Activated CD4-positive, alpha-beta T cell treated with anti-CD3 and anti-CD28 coated beads, Interleukin-2, amount 10 ng/mL, durations not matched to agents 24 days and 14 days (primary cell): ENCODE results near the gene MNS1. TPM values are rescaled to one million over a fixed set of nuclear protein-coding genes. Genes with fewer than 3 reads are reported as not detected.

Experiments used
- DNase-seq: peaks from one replicate; pipeline ENCODE4 v3.0.0; 2022
- H3K27ac Mint-ChIP-seq: one replicate; pipeline ENCODE4 v1.8.0; 2022; ENCODE audit warnings: mild to moderate bottlenecking, mixed read lengths
- H3K27me3 Mint-ChIP-seq: one replicate; pipeline ENCODE4 v1.8.0; 2022; ENCODE audit warnings: mixed read lengths
- H3K36me3 Mint-ChIP-seq: one replicate; pipeline ENCODE4 v1.8.0; 2022; ENCODE audit warnings: low read depth, mild to moderate bottlenecking, mixed read lengths
- H3K4me1 Mint-ChIP-seq: one replicate; pipeline ENCODE4 v1.8.0; 2021; ENCODE audit warnings: mixed read lengths
- H3K4me3 Mint-ChIP-seq: one replicate; pipeline ENCODE4 v1.8.0; 2022; ENCODE audit warnings: mild to moderate bottlenecking, moderate library complexity, mixed read lengths
- H3K9me3 Mint-ChIP-seq: one replicate; pipeline ENCODE4 v1.8.0; 2021; ENCODE audit warnings: mixed read lengths
- intact Hi-C: fragments of 100-400 bp; cut with micrococcal nuclease; formaldehyde crosslinking; loops from one replicate; pipeline ENCODE4 v1.15.1; 2023
- total RNA-seq: library from RNA; stranded (reverse); gene quantifications from 2 replicates; pipeline ENCODE4 v1.2.3, GENCODE V29; 2022

Gene MNS1
- total RNA-seq, 1 donor from 2014 or later = 0.86 TPM

- Mint-ChIP-seq H3K27me3 (peaks cover 22% of the 10 kb centered on the region), H3K27ac (no peak overlapping the region), H3K9me3 (peaks cover 3% of the 10 kb centered on the region), H3K4me1 (peaks cover 13% of the 10 kb centered on the region), H3K36me3 (no peaks in the 10 kb centered on the region), H3K4me3 (no peak overlapping the region)
- DNase-seq = no peak
- intact Hi-C loops = no loop called here
Measured at GRCh38 chr15:56472278-56472677, 7.3 kb upstream of the MNS1 start.

GRCh38 chr15:56471440-56472069 lies 6.6 kb upstream of the MNS1 start:
- peaks cover 20% of the 10 kb centered on the region for H3K27me3 Mint-ChIP-seq
- H3K4me1 Mint-ChIP-seq = peaks cover 13% of the 10 kb centered on the region
- DNase-seq = no peak
- no peaks in the 10 kb centered on the region for H3K36me3 Mint-ChIP-seq
- no peak overlapping the region for H3K4me3 Mint-ChIP-seq
- intact Hi-C loops = no loop called here
- H3K9me3 Mint-ChIP-seq = peaks cover 3% of the 10 kb centered on the region
- no peak overlapping the region for H3K27ac Mint-ChIP-seq

DNA sequence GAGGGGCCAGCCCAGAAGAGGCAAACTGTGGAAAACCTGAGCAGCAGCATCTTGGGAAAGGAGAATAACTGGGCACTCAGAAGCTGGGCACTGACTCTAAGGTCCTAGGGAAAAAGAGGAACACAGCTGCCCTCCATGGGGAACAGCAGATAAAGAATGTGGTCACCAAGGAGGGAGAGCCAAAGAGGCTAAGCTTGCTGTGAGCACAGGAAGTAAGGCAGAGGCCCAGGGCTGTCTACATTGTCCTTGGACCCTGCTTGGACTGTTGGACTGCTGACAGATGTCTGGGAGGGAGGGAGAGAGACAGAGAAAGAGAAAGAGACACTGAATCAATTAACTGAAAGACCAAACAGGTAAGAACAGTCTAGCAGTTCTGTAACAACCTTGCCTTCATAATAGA lies 4.5 kb upstream of the MNS1 start:
- DNase-seq = no peak
- no peaks in the 10 kb centered on the region for H3K36me3 Mint-ChIP-seq
- peaks cover 18% of the 10 kb centered on the region for H3K4me1 Mint-ChIP-seq
- intact Hi-C loops = no loop called here
- no peak overlapping the region for H3K4me3 Mint-ChIP-seq
- H3K27ac Mint-ChIP-seq = no peak overlapping the region
- peaks cover 28% of the 10 kb centered on the region for H3K27me3 Mint-ChIP-seq
- no peaks in the 10 kb centered on the region for H3K9me3 Mint-ChIP-seq

- no peaks in the 10 kb centered on the region for H3K36me3 Mint-ChIP-seq
- intact Hi-C loops = no loop called here
Measured at GRCh38 chr15:56468401-56468800, 3.5 kb upstream of the MNS1 start.

GRCh38 chr15:56467616-56468015 lies 2.7 kb upstream of the MNS1 start:
- Mint-ChIP-seq H3K4me3 (no peak overlapping the region), H3K36me3 (no peaks in the 10 kb centered on the region), H3K27me3 (peaks cover 31% of the 10 kb centered on the region), H3K9me3 (no peaks in the 10 kb centered on the region), H3K4me1 (peaks cover 20% of the 10 kb centered on the region), H3K27ac (no peak overlapping the region)
- intact Hi-C loops = no loop called here
- no peak for DNase-seq

More at GRCh38 chr15:56468401-56468800, 3.5 kb upstream of the MNS1 start:
- Mint-ChIP-seq H3K4me3 (peak overlapping the region; percentile 78), H3K4me1 (peaks cover 20% of the 10 kb centered on the region), H3K27ac (no peak overlapping the region), H3K27me3 (peaks cover 33% of the 10 kb centered on the region), H3K9me3 (no peaks in the 10 kb centered on the region)
- peak; percentile 74 for DNase-seq

DNA sequence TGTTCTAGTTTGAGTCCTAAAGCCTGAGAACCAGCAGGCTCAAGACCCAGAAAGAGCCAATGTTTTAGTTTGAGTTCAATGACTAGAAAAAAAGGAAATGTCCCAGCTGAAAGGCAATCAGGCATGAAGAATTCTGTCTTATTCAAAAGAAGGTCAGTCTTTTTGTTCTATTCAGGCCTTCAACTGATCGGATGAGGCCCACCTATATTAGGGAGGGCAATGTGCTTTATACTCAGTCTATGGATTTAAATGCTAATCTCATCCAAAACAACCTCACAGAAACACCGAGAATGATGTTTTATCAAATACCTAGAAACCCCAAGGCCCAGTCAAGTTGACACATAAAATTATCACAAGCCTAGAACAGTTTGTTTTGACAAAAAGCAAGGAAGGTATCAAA lies 4.0 kb downstream of the MNS1 start:
- H3K9me3 Mint-ChIP-seq = no peaks in the 10 kb centered on the region
- H3K36me3 Mint-ChIP-seq = no peaks in the 10 kb centered on the region
- no peak overlapping the region for H3K27ac Mint-ChIP-seq
- peaks cover 28% of the 10 kb centered on the region for H3K27me3 Mint-ChIP-seq
- H3K4me1 Mint-ChIP-seq = peaks cover 7% of the 10 kb centered on the region
- no peak overlapping the region for H3K4me3 Mint-ChIP-seq
- DNase-seq = no peak
- intact Hi-C loops = no loop called here

DNA sequence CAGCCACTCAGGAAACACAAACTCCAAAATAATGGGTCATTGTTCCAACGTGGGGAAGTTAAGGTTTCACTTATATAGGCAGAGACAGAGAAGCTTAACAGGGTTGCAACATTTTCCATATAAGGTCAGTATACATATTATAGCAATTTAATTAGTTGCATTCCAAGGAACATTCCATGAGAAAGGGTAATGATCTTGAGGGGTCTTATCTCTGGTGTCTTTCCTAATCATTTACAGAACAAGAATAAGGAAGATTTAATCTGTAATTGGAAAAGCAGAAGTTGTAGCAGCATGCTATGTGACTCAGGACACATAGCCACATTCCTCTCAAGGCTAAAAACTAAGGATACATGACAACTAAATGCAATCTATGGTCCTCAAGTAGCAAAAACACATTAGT lies 4.9 kb downstream of the MNS1 start:
- H3K4me1 Mint-ChIP-seq = peaks cover 7% of the 10 kb centered on the region
- peaks cover 28% of the 10 kb centered on the region for H3K27me3 Mint-ChIP-seq
- no peak overlapping the region for H3K4me3 Mint-ChIP-seq
- H3K27ac Mint-ChIP-seq = no peak overlapping the region
- H3K36me3 Mint-ChIP-seq = no peaks in the 10 kb centered on the region
- no peaks in the 10 kb centered on the region for H3K9me3 Mint-ChIP-seq
- intact Hi-C loops = no loop called here
- DNase-seq = no peak

DNA sequence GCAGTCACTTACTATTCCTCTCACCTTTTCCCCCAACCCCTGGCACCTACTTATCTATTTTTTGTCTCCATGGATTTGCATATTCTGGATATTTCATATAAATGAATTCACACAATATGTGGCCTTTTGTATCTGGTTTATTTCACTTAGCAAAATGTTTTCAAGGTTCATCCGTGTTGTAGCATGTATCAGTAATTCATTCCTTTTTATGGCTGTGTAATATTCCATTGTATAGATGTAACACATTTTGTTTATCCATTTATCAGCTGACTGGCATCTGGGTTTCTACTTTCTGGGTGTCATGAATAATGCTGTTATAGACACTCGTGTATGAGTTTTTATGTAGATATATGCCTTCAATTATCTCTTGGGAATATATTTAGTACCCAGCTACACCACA lies 5.8 kb downstream of the MNS1 start:
- peaks cover 22% of the 10 kb centered on the region for H3K27me3 Mint-ChIP-seq
- intact Hi-C loops = no loop called here
- DNase-seq = no peak
- no peak overlapping the region for H3K4me3 Mint-ChIP-seq
- no peaks in the 10 kb centered on the region for H3K9me3 Mint-ChIP-seq
- no peaks in the 10 kb centered on the region for H3K4me1 Mint-ChIP-seq
- H3K36me3 Mint-ChIP-seq = no peaks in the 10 kb centered on the region
- H3K27ac Mint-ChIP-seq = no peak overlapping the region

DNA sequence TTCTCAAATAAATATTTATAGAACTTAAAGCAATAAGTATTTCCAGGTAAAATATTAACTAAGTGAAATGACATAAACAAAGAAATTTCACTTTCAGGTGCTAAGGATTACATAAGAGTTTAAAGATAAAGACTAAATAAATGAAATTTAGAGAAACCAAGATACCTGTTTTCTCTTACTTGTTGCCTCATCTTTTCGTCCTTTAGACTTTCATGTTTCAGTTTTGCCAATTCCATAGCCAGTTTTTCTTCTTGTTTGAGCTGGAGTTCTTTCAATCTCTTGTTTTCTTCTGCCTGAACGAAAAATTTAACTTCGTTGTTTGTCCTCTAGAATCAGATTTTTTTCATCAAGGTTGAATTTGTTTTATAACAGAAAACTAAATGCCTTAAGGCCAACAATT lies 8.7 kb downstream of the MNS1 start:
- Mint-ChIP-seq H3K9me3 (no peaks in the 10 kb centered on the region), H3K27ac (no peak overlapping the region), H3K4me3 (no peak overlapping the region), H3K36me3 (no peaks in the 10 kb centered on the region), H3K27me3 (peaks cover 17% of the 10 kb centered on the region), H3K4me1 (no peaks in the 10 kb centered on the region)
- no peak for DNase-seq
- intact Hi-C loops = no loop called here

DNA sequence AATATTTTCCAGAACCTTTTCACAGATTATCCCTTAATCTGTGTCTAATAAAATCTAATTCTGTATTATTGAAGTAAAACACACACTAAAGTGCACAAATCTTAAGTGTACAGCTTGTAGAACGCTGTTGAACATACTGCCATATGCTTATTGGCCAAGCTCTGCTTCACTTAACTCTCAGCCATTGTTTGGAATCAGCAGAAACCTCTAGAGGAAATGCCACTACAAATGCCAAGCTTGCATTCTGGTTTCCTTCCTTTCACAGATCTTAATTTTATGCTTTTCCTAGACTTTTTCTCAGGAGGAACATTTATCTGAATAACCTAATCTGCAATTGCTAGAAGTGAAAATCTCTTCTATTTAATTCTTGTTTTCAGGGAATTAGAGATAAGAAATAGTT lies 10.1 kb downstream of the MNS1 start:
- H3K27me3 Mint-ChIP-seq = peaks cover 19% of the 10 kb centered on the region
- no peak overlapping the region for H3K27ac Mint-ChIP-seq
- intact Hi-C loops = no loop called here
- H3K4me1 Mint-ChIP-seq = no peaks in the 10 kb centered on the region
- H3K36me3 Mint-ChIP-seq = no peaks in the 10 kb centered on the region
- no peak for DNase-seq
- no peak overlapping the region for H3K4me3 Mint-ChIP-seq
- no peaks in the 10 kb centered on the region for H3K9me3 Mint-ChIP-seq

DNA sequence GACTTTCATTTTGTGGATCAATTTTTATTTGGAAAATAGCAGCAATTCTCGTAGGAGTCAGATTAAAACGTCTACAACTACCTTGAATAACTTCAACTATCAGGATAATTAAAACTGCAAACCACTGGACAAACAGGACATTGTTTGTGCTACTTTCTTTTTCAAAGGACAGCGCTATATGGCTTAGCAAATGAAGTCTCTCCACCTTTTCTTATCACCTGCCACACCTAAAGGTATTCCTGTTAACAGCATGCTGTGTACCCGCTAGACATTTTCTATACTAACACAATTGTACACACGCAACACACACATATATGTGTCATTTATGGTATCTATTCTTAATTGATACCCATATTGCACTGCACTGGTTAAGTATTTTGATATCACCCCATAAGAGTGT lies 19.2 kb downstream of the MNS1 start:
- intact Hi-C loops = no loop called here
- Mint-ChIP-seq H3K27ac (no peak overlapping the region), H3K36me3 (no peaks in the 10 kb centered on the region), H3K4me1 (no peaks in the 10 kb centered on the region), H3K4me3 (no peak overlapping the region), H3K27me3 (peaks cover 7% of the 10 kb centered on the region), H3K9me3 (no peaks in the 10 kb centered on the region)
- no peak for DNase-seq

DNA sequence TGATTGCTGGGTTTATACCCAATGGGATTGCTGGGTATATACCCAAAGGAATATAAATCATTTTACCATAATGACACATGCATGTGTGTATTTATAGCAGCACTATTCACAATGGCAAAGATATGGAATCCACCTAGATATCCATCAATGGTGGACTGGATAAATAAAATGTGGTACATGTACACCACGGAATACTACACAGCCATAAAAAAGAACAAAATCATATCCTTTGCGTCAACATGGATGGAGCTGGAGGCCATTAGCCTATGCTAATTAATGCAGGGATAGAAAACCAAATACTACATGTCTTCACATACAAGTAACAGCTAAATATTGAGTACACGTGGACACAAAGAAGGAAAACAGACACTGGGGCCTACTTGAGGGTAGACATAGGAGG lies 22.6 kb downstream of the MNS1 start:
- intact Hi-C loops = no loop called here
- H3K27me3 Mint-ChIP-seq = peaks cover 18% of the 10 kb centered on the region
- no peak overlapping the region for H3K4me3 Mint-ChIP-seq
- H3K9me3 Mint-ChIP-seq = no peaks in the 10 kb centered on the region
- DNase-seq = no peak
- H3K27ac Mint-ChIP-seq = no peak overlapping the region
- no peaks in the 10 kb centered on the region for H3K36me3 Mint-ChIP-seq
- H3K4me1 Mint-ChIP-seq = no peaks in the 10 kb centered on the region

GRCh38 chr15:56440214-56440770 lies 24.6 kb downstream of the MNS1 start:
- no peaks in the 10 kb centered on the region for H3K4me1 Mint-ChIP-seq
- H3K27ac Mint-ChIP-seq = no peak overlapping the region
- H3K36me3 Mint-ChIP-seq = no peaks in the 10 kb centered on the region
- no peak overlapping the region for H3K4me3 Mint-ChIP-seq
- peaks cover 25% of the 10 kb centered on the region for H3K27me3 Mint-ChIP-seq
- DNase-seq = no peak
- H3K9me3 Mint-ChIP-seq = no peaks in the 10 kb centered on the region
- intact Hi-C loops = no loop called here

- H3K9me3 Mint-ChIP-seq = no peaks in the 10 kb centered on the region
Measured at GRCh38 chr15:56432304-56432703, 32.6 kb downstream of the MNS1 start.

More at GRCh38 chr15:56432304-56432703, 32.6 kb downstream of the MNS1 start:
- intact Hi-C loops = no loop called here
- no peaks in the 10 kb centered on the region for H3K36me3 Mint-ChIP-seq
- H3K27me3 Mint-ChIP-seq = peaks cover 16% of the 10 kb centered on the region
- H3K4me3 Mint-ChIP-seq = no peak overlapping the region
- no peak overlapping the region for H3K27ac Mint-ChIP-seq
- no peaks in the 10 kb centered on the region for H3K4me1 Mint-ChIP-seq
- no peak for DNase-seq
